Stimulated activated CD4-positive, alpha-beta T cell treated with anti-CD3 and anti-CD28 coated beads, Interleukin-2, amount 100 ng/mL, for 48 hours (primary cell): ENCODE data around the gene KIF21A.
"Not testable (repeated sequence)": the region's sequence is repeated elsewhere in the genome, so short reads cannot be mapped to it uniquely, and the experiment has no call there.

ENCODE experiments used
- DNase-seq, 2 donors: peaks; one replicate each; pipeline ENCODE4 v3.0.0-alpha.2; 2020

KIF21A gene

GRCh38 chr12:39443081-39443928 lies at the start of gene KIF21A:
Gene KIF21A, minus strand, starts transcription at chr12:39443120. Its CDS starts 150 bp downstream, at chr12:39442970.
- DNase-seq, result peak; percentile 79

GRCh38 chr12:39490500-39491282 lies 47.8 kb upstream of the KIF21A start:
- DNase-seq, result no peak

GRCh38 chr12:39483597-39483996 lies 40.7 kb upstream of the KIF21A start:
- no peak for DNase-seq

- no peak for DNase-seq
These were observed 40.1 kb upstream of the KIF21A start for GRCh38 chr12:39483042-39483441.

GRCh38 chr12:39476894-39477293 lies 34.0 kb upstream of the KIF21A start:
- DNase-seq, result no peak

GRCh38 chr12:39476121-39476520 lies 33.2 kb upstream of the KIF21A start:
- DNase-seq, result no peak

GRCh38 chr12:39475136-39475535 lies 32.2 kb upstream of the KIF21A start:
- DNase-seq, result not testable (repeated sequence)

GRCh38 chr12:39467432-39467870 lies 24.5 kb upstream of the KIF21A start:
- peak in 1 of 2 donors; percentile 6 for DNase-seq

GRCh38 chr12:39464976-39465695 lies 22.2 kb upstream of the KIF21A start:
- DNase-seq, result no peak

GRCh38 chr12:39461059-39461458 lies 18.1 kb upstream of the KIF21A start:
- DNase-seq, result no peak

- no peak for DNase-seq
These were observed 16.1 kb upstream of the KIF21A start for GRCh38 chr12:39459027-39459434.

GRCh38 chr12:39451977-39452376 lies 9.1 kb upstream of the KIF21A start:
- no peak for DNase-seq

- DNase-seq, result no peak
These were observed 5.1 kb upstream of the KIF21A start for GRCh38 chr12:39448038-39448437.

GRCh38 chr12:39443929-39444209 lies 949 bp upstream of the KIF21A start:
- no peak for DNase-seq

GRCh38 chr12:39442831-39443080 lies 164 bp downstream of the KIF21A start:
- no peak for DNase-seq

GRCh38 chr12:39441963-39442830 lies 723 bp downstream of the KIF21A start:
- DNase-seq, result peak; percentile 32 to 37

- no peak for DNase-seq
These were observed 1.5 kb downstream of the KIF21A start for GRCh38 chr12:39441189-39441962.

GRCh38 chr12:39440781-39441180 lies 2.1 kb downstream of the KIF21A start:
- DNase-seq, result no peak

GRCh38 chr12:39440101-39440500 lies 2.8 kb downstream of the KIF21A start:
- no peak for DNase-seq

- no peak for DNase-seq
These were observed 7.4 kb downstream of the KIF21A start for GRCh38 chr12:39435531-39435930.

GRCh38 chr12:39431797-39432196 lies 11.1 kb downstream of the KIF21A start:
- no peak for DNase-seq
